CD4-positive, alpha-beta T cell (primary cell): ENCODE data around the gene LIPJ. TPM values are rescaled to one million over a fixed set of nuclear protein-coding genes. Genes with fewer than 3 reads are reported as not detected.
A peak's percentile ranks its signal among the peaks of the same experiment; 100 is the strongest.

Experiments
- ATAC-seq: fragments of 200-7000 bp; cut with Tn5 transposase; one replicate; pipeline ENCODE4 v1.10.0; 2022; ENCODE audit warnings: mild to moderate bottlenecking; ENCODE audit not compliant: poor library complexity
- CTCF ChIA-PET: fragments of 350-600 bp; sonication (Branson Sonifier 250); formaldehyde crosslinking; loops from one replicate; lab custom pipeline; 2021; ENCODE audit warnings: antibody characterized with exemption, inconsistent platforms; lab: Charles Lee
- POLR2A ChIA-PET: fragments of 350-600 bp; sonication (Branson Sonifier 250); formaldehyde crosslinking; loops from one replicate; lab custom pipeline; 2021; ENCODE audit warnings: antibody characterized with exemption, inconsistent platforms; lab: Charles Lee
- DNase-seq, 14 experiments: peaks; one replicate each; pipeline ENCODE4 v3.0.0-alpha.2; 2013 to 2020; ENCODE audit warnings: mixed read lengths in 2 of 14
- H3K27ac ChIP-seq, 2 donors: one replicate each; pipeline versions ENCODE4 v1.5.1 to v1.7.0; 2013; ENCODE audit warnings: low read length in 2 of 2, low read depth in 1 of 2, mild to moderate bottlenecking in 1 of 2
- H3K27me3 ChIP-seq, 2 experiments: 1 replicate in 1 of 2; 2 replicates in 1 of 2; pipeline versions ENCODE4 v1.6.1 to v1.7.0; 2013; ENCODE audit warnings: low read length in 2 of 2, control low read depth in 1 of 2, mild to moderate bottlenecking in 1 of 2, moderate library complexity in 1 of 2; ENCODE audit not compliant: insufficient read depth in 2 of 2, control insufficient read depth in 1 of 2
- H3K36me3 ChIP-seq: one replicate; pipeline ENCODE4 v1.6.1; 2013; ENCODE audit warnings: low read length, control low read depth; ENCODE audit not compliant: insufficient read depth
- H3K4me1 ChIP-seq: one replicate; pipeline ENCODE4 v1.6.1; 2013; ENCODE audit warnings: low read length, control low read depth; ENCODE audit not compliant: insufficient read depth
- H3K4me3 ChIP-seq: one replicate; pipeline ENCODE4 v1.5.1; 2013; ENCODE audit warnings: mild to moderate bottlenecking, low read length, moderate library complexity
- H3K9me3 ChIP-seq, 2 experiments: 1 replicate in 1 of 2; 2 replicates in 1 of 2; pipeline versions ENCODE4 v1.6.1 to v1.7.0; 2013; ENCODE audit warnings: low read length in 2 of 2, mild to moderate bottlenecking in 2 of 2, control low read depth in 1 of 2, moderate library complexity in 1 of 2; ENCODE audit not compliant: control insufficient read depth in 1 of 2, insufficient read depth in 1 of 2
- H3K27ac Mint-ChIP-seq: one replicate; pipeline ENCODE4 v1.8.0; 2020; ENCODE audit warnings: mixed read lengths
- H3K27me3 Mint-ChIP-seq: one replicate; pipeline ENCODE4 v1.8.0; 2021; ENCODE audit warnings: mixed read lengths
- H3K36me3 Mint-ChIP-seq: one replicate; pipeline ENCODE4 v1.8.0; 2021; ENCODE audit warnings: low read depth, mixed read lengths
- H3K4me1 Mint-ChIP-seq: one replicate; pipeline ENCODE4 v1.8.0; 2021; ENCODE audit warnings: low read depth, mixed read lengths
- H3K4me3 Mint-ChIP-seq: one replicate; pipeline ENCODE4 v1.8.0; 2020; ENCODE audit warnings: mild to moderate bottlenecking, mixed read lengths
- H3K9me3 Mint-ChIP-seq: one replicate; pipeline ENCODE4 v1.8.0; 2020; ENCODE audit warnings: mixed read lengths
- intact Hi-C, 2 experiments: fragments of 100-400 bp; cut with DNase I in 1 of 2; cut with micrococcal nuclease in 1 of 2; formaldehyde crosslinking; loops; one replicate each; pipeline versions ENCODE4 v1.15.1 to v1.9.0; 2023 to 2025; cut with DNase I, micrococcal nuclease
- total RNA-seq, 174 experiments: library from RNA in 2 of 174; stranded (reverse) in 2 of 174; gene quantifications; one replicate each; pipeline ENCODE4 v1.2.3 and lab custom pipeline; 2021 to 2026
- TF ChIP-seq, protein P1 (sequence below): fragments of 200-600 bp; IDR thresholded peaks from one replicate; pipeline ENCODE4 v1.8.0; 2022; ENCODE audit warnings: antibody characterized with exemption, mild to moderate bottlenecking

The LIPJ gene
- total RNA-seq, 2 experiments from 2014 or later: not detected

GRCh38 chr10:88594482-88594881, 7.9 kb downstream of the LIPJ start:
- Histone ChIP-seq H3K27ac (no peak overlapping the region), H3K4me1 (no peaks in the 10 kb centered on the region), H3K9me3 (no peaks in the 10 kb centered on the region), H3K27me3 (no peaks in the 10 kb centered on the region), H3K4me3 (no peak overlapping the region), H3K36me3 (no peaks in the 10 kb centered on the region)
- no peaks in the 10 kb centered on the region for H3K36me3 Mint-ChIP-seq
- H3K9me3 Mint-ChIP-seq: no peaks in the 10 kb centered on the region
- no peaks in the 10 kb centered on the region for H3K4me1 Mint-ChIP-seq
- CTCF ChIA-PET: no interaction called here
- peaks cover 5% of the 10 kb centered on the region for H3K27me3 Mint-ChIP-seq
- ATAC-seq (no peak), DNase-seq (no peak)
- intact Hi-C loops: no loop called here
- POLR2A ChIA-PET: interaction anchor here (0.7 kb wide), 1 partner anchor 775 kb away, joined by 3 read pairs; no protein-coding TSS in a partner anchor
- H3K27ac Mint-ChIP-seq: no peak overlapping the region
- TF ChIP-seq, protein P1, sequence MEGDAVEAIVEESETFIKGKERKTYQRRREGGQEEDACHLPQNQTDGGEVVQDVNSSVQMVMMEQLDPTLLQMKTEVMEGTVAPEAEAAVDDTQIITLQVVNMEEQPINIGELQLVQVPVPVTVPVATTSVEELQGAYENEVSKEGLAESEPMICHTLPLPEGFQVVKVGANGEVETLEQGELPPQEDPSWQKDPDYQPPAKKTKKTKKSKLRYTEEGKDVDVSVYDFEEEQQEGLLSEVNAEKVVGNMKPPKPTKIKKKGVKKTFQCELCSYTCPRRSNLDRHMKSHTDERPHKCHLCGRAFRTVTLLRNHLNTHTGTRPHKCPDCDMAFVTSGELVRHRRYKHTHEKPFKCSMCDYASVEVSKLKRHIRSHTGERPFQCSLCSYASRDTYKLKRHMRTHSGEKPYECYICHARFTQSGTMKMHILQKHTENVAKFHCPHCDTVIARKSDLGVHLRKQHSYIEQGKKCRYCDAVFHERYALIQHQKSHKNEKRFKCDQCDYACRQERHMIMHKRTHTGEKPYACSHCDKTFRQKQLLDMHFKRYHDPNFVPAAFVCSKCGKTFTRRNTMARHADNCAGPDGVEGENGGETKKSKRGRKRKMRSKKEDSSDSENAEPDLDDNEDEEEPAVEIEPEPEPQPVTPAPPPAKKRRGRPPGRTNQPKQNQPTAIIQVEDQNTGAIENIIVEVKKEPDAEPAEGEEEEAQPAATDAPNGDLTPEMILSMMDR: no peak
- H3K4me3 Mint-ChIP-seq: no peak overlapping the region

- Mint-ChIP-seq H3K4me1 (no peaks in the 10 kb centered on the region), H3K9me3 (peaks cover 2% of the 10 kb centered on the region), H3K27me3 (peaks cover 5% of the 10 kb centered on the region), H3K27ac (no peak overlapping the region), H3K36me3 (no peaks in the 10 kb centered on the region), H3K4me3 (no peak overlapping the region)
- DNase-seq (peak in 3 of 14 experiments; percentile 4 to 21 (median 13)), ATAC-seq (no peak)
- Histone ChIP-seq H3K4me3 (no peak overlapping the region), H3K4me1 (no peaks in the 10 kb centered on the region), H3K27ac (no peak overlapping the region), H3K36me3 (no peaks in the 10 kb centered on the region), H3K27me3 (peaks cover 0 to 5% of the 10 kb centered on the region in 2 experiments), H3K9me3 (no peaks in the 10 kb centered on the region)
- TF ChIP-seq, protein P1: no peak
- intact Hi-C loops: no loop called here
- CTCF ChIA-PET: no interaction called here
- POLR2A ChIA-PET: interaction anchor here (1.3 kb wide), 1 partner anchor 15 kb away, joined by 7 read pairs; the partner anchor contains the start of gene RNLS
Measured at GRCh38 chr10:88598055-88598454, 11.5 kb downstream of the LIPJ start.

DNA sequence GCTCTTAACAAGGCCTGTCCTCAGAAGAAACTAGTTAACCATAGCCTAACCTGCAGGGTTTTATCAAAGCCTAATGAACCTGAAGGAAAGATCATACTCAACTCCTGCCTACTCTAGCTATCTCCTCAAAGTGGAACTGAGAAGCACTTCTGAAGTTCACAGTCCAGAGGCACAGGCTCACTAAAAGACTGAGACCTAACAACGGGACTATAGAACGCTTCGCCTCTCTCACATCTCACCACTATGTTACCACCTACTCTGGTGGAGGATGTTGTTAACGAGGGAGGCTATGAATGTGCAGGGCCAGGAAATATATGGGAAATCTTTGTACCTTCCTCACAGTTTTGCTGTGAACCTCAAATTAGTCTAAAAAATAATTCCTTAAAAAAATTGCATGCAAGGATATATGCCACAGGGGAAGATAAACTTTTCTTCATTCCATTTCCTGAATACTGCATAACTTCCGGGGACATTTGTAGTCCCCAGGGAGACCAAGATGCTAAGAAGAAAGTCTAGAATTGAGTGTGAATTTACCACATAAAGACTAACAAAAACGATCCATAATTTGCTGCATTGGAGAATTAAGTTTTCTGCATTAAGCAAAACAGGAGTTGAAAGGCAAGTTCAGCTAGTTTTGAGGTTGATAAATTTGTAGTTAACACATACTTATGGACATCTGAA, 21.6 kb downstream of the LIPJ start:
- H3K36me3 Mint-ChIP-seq: no peaks in the 10 kb centered on the region
- TF ChIP-seq, protein P1: no peak
- no peaks in the 10 kb centered on the region for H3K4me1 Mint-ChIP-seq
- H3K9me3 Mint-ChIP-seq: no peaks in the 10 kb centered on the region
- ChIA-PET CTCF (no interaction called here), POLR2A (no interaction called here)
- no peak overlapping the region for H3K27ac Mint-ChIP-seq
- Histone ChIP-seq H3K27ac (no peak overlapping the region), H3K9me3 (no peaks in the 10 kb centered on the region), H3K4me1 (no peaks in the 10 kb centered on the region), H3K4me3 (no peak overlapping the region), H3K36me3 (no peaks in the 10 kb centered on the region), H3K27me3 (no peaks in the 10 kb centered on the region)
- DNase-seq (no peak), ATAC-seq (no peak)
- no peaks in the 10 kb centered on the region for H3K27me3 Mint-ChIP-seq
- no peak overlapping the region for H3K4me3 Mint-ChIP-seq
- intact Hi-C loops: no loop called here
